ENCODE results near the gene PYURF. TPM values are rescaled to one million over a fixed set of nuclear protein-coding genes. Genes with fewer than 3 reads are reported as not detected.

Gene PYURF
- 71.7 TPM for polyA plus RNA-seq (2013, experiment 1 of 2)
- polyA plus RNA-seq (2013, experiment 2 of 2): 76.6 TPM

- Histone ChIP-seq H3K27me3 (ENCODE audit: control insufficient read depth in 1 of 2, insufficient read depth in 1 of 2, low read length in 2 of 2) (no peaks in the 10 kb centered on the region), H3K4me2 (ENCODE audit: low read length, poor library complexity, severe bottlenecking) (peak within 1 kb of the TSS; percentile 66), H3K79me1 (replicated peaks; ENCODE audit: low read length, poor library complexity, severe bottlenecking) (peaks cover 13% of the 10 kb centered on the region), H3K4me1 (ENCODE audit: control insufficient read depth, insufficient read depth, low read depth, low read length) (peaks cover 2% of the 10 kb centered on the region), H3K9me3 (ENCODE audit: control insufficient read depth, low read length) (no peaks in the 10 kb centered on the region), H2AK5ac (ENCODE audit: low read length, severe bottlenecking) (no peak within 1 kb of the TSS), H3K4ac (ENCODE audit: low read depth in 1 of 2, low read length in 2 of 2) (peak within 1 kb of the TSS in 1 of 2 experiments; percentile 96), H4K91ac (ENCODE audit: low read length) (peak within 1 kb of the TSS; percentile 74), H2BK12ac (ENCODE audit: low read length in 2 of 2) (peak within 1 kb of the TSS; percentile 18 to 42), H2BK120ac (ENCODE audit: low read depth, low read length) (peak within 1 kb of the TSS; percentile 1), H3K4me3 (ENCODE audit: insufficient read depth in 1 of 2, low read depth in 1 of 2, low read length in 2 of 2) (peak within 1 kb of the TSS; percentile 84 to 95), H3K23ac (ENCODE audit: low read length in 2 of 2) (peak within 1 kb of the TSS in 1 of 2 experiments; percentile 66), H4K8ac (ENCODE audit: low read length) (peak within 1 kb of the TSS; percentile 95), H2AFZ (ENCODE audit: low read depth, low read length) (peak within 1 kb of the TSS; percentile 75), H2BK5ac (ENCODE audit: low read depth, low read length, poor library complexity, severe bottlenecking) (peak within 1 kb of the TSS; percentile 83), H3K9ac (ENCODE audit: low read length) (peak within 1 kb of the TSS; percentile 96), H2BK15ac (ENCODE audit: low read depth, poor library complexity, severe bottlenecking) (peak within 1 kb of the TSS; percentile 64), H3K14ac (ENCODE audit: low read length in 2 of 2) (peak within 1 kb of the TSS in 1 of 2 experiments; percentile 97), H3K36me3 (ENCODE audit: control insufficient read depth in 1 of 2, insufficient read depth in 2 of 2, low read depth in 1 of 2, low read length in 2 of 2) (peaks cover 0 to 22% of the 10 kb centered on the region in 2 experiments), H3K18ac (ENCODE audit: low read depth in 1 of 2, low read length in 2 of 2) (peak within 1 kb of the TSS; percentile 82 to 89), H3K27ac (ENCODE audit: low read length, poor library complexity, severe bottlenecking) (peak within 1 kb of the TSS; percentile 71)
- DNase-seq: peak; percentile 97
- 1% methylated on average over 65 of the region's 68 CpGs for WGBS
These were observed at the start of gene PYURF for GRCh38 chr4:88523325-88524129. PYURF (minus strand) TSS chr4:88523776; CDS start chr4:88523700, 76 bp downstream.

- Histone ChIP-seq H2BK15ac (ENCODE audit: low read depth, poor library complexity, severe bottlenecking) (no peak overlapping the region), H3K4me3 (ENCODE audit: insufficient read depth in 1 of 2, low read depth in 1 of 2, low read length in 2 of 2) (no peak overlapping the region), H3K4me1 (ENCODE audit: control insufficient read depth, insufficient read depth, low read depth, low read length) (peaks cover 4% of the 10 kb centered on the region), H2BK120ac (ENCODE audit: low read depth, low read length) (no peak overlapping the region), H4K91ac (ENCODE audit: low read length) (no peak overlapping the region), H2AFZ (ENCODE audit: low read depth, low read length) (no peak overlapping the region), H3K27me3 (ENCODE audit: control insufficient read depth in 1 of 2, insufficient read depth in 1 of 2, low read length in 2 of 2) (no peaks in the 10 kb centered on the region), H3K9ac (ENCODE audit: low read length) (no peak overlapping the region), H3K27ac (ENCODE audit: low read length, poor library complexity, severe bottlenecking) (no peak overlapping the region), H3K4ac (ENCODE audit: low read depth in 1 of 2, low read length in 2 of 2) (no peak overlapping the region), H3K23ac (ENCODE audit: low read length in 2 of 2) (no peak overlapping the region), H3K9me3 (ENCODE audit: control insufficient read depth, low read length) (no peaks in the 10 kb centered on the region), H3K18ac (ENCODE audit: low read depth in 1 of 2, low read length in 2 of 2) (no peak overlapping the region), H4K8ac (ENCODE audit: low read length) (no peak overlapping the region), H2AK5ac (ENCODE audit: low read length, severe bottlenecking) (no peak overlapping the region), H3K14ac (ENCODE audit: low read length in 2 of 2) (no peak overlapping the region), H3K4me2 (ENCODE audit: low read length, poor library complexity, severe bottlenecking) (no peak overlapping the region), H3K79me1 (replicated peaks; ENCODE audit: low read length, poor library complexity, severe bottlenecking) (no peaks in the 10 kb centered on the region), H2BK12ac (ENCODE audit: low read length in 2 of 2) (no peak overlapping the region), H3K36me3 (ENCODE audit: control insufficient read depth in 1 of 2, insufficient read depth in 2 of 2, low read depth in 1 of 2, low read length in 2 of 2) (no peaks in the 10 kb centered on the region), H2BK5ac (ENCODE audit: low read depth, low read length, poor library complexity, severe bottlenecking) (no peak overlapping the region)
- DNase-seq: no peak
These were observed 46.4 kb upstream of the PYURF start for GRCh38 chr4:88570001-88570400.

GRCh38 chr4:88567591-88567990, 44.0 kb upstream of the PYURF start:
- WGBS: no CpG with 5 or more reads among the region's 1 CpG
- peaks cover 4% of the 10 kb centered on the region for H3K4me1 ChIP-seq (ENCODE audit: control insufficient read depth, insufficient read depth, low read depth, low read length)

GRCh38 chr4:88549815-88550214, 26.2 kb upstream of the PYURF start:
- no peak overlapping the region for H2BK5ac ChIP-seq (ENCODE audit: low read depth, low read length, poor library complexity, severe bottlenecking)
- H3K4me3 ChIP-seq (ENCODE audit: insufficient read depth in 1 of 2, low read depth in 1 of 2, low read length in 2 of 2): no peak overlapping the region
- no peak overlapping the region for H3K4me2 ChIP-seq (ENCODE audit: low read length, poor library complexity, severe bottlenecking)
- DNase-seq: no peak
- no peaks in the 10 kb centered on the region for H3K79me1 ChIP-seq (replicated peaks; ENCODE audit: low read length, poor library complexity, severe bottlenecking)
- no peak overlapping the region for H3K4ac ChIP-seq (ENCODE audit: low read depth in 1 of 2, low read length in 2 of 2)
- no peak overlapping the region for H2BK120ac ChIP-seq (ENCODE audit: low read depth, low read length)
- no peak overlapping the region for H3K14ac ChIP-seq (ENCODE audit: low read length in 2 of 2)
- no peaks in the 10 kb centered on the region for H3K9me3 ChIP-seq (ENCODE audit: control insufficient read depth, low read length)
- H3K36me3 ChIP-seq (ENCODE audit: control insufficient read depth in 1 of 2, insufficient read depth in 2 of 2, low read depth in 1 of 2, low read length in 2 of 2): no peaks in the 10 kb centered on the region
- no peaks in the 10 kb centered on the region for H3K4me1 ChIP-seq (ENCODE audit: control insufficient read depth, insufficient read depth, low read depth, low read length)
- no peak overlapping the region for H2BK12ac ChIP-seq (ENCODE audit: low read length in 2 of 2)
- H4K91ac ChIP-seq (ENCODE audit: low read length): no peak overlapping the region
- no peak overlapping the region for H2AK5ac ChIP-seq (ENCODE audit: low read length, severe bottlenecking)
- no peak overlapping the region for H2BK15ac ChIP-seq (ENCODE audit: low read depth, poor library complexity, severe bottlenecking)
- H3K27me3 ChIP-seq (ENCODE audit: control insufficient read depth in 1 of 2, insufficient read depth in 1 of 2, low read length in 2 of 2): no peaks in the 10 kb centered on the region
- H3K27ac ChIP-seq (ENCODE audit: low read length, poor library complexity, severe bottlenecking): no peak overlapping the region
- 89% methylated on average over 6 of the region's 7 CpGs for WGBS
- no peak overlapping the region for H3K18ac ChIP-seq (ENCODE audit: low read depth in 1 of 2, low read length in 2 of 2)
- H3K9ac ChIP-seq (ENCODE audit: low read length): no peak overlapping the region
- no peak overlapping the region for H3K23ac ChIP-seq (ENCODE audit: low read length in 2 of 2)
- no peak overlapping the region for H2AFZ ChIP-seq (ENCODE audit: low read depth, low read length)
- no peak overlapping the region for H4K8ac ChIP-seq (ENCODE audit: low read length)

More at GRCh38 chr4:88567591-88567990, 44.0 kb upstream of the PYURF start:
- H3K4me3 ChIP-seq (ENCODE audit: insufficient read depth in 1 of 2, low read depth in 1 of 2, low read length in 2 of 2): no peak overlapping the region
- H4K91ac ChIP-seq (ENCODE audit: low read length): no peak overlapping the region
- H3K18ac ChIP-seq (ENCODE audit: low read depth in 1 of 2, low read length in 2 of 2): no peak overlapping the region
- no peaks in the 10 kb centered on the region for H3K9me3 ChIP-seq (ENCODE audit: control insufficient read depth, low read length)
- H3K4ac ChIP-seq (ENCODE audit: low read depth in 1 of 2, low read length in 2 of 2): no peak overlapping the region
- no peak overlapping the region for H3K9ac ChIP-seq (ENCODE audit: low read length)
- no peak overlapping the region for H3K14ac ChIP-seq (ENCODE audit: low read length in 2 of 2)
- no peak overlapping the region for H3K27ac ChIP-seq (ENCODE audit: low read length, poor library complexity, severe bottlenecking)
- H2BK120ac ChIP-seq (ENCODE audit: low read depth, low read length): no peak overlapping the region
- H3K23ac ChIP-seq (ENCODE audit: low read length in 2 of 2): no peak overlapping the region
- H2BK15ac ChIP-seq (ENCODE audit: low read depth, poor library complexity, severe bottlenecking): no peak overlapping the region
- no peaks in the 10 kb centered on the region for H3K36me3 ChIP-seq (ENCODE audit: control insufficient read depth in 1 of 2, insufficient read depth in 2 of 2, low read depth in 1 of 2, low read length in 2 of 2)
- no peak overlapping the region for H2BK12ac ChIP-seq (ENCODE audit: low read length in 2 of 2)
- H3K4me2 ChIP-seq (ENCODE audit: low read length, poor library complexity, severe bottlenecking): no peak overlapping the region
- H2AK5ac ChIP-seq (ENCODE audit: low read length, severe bottlenecking): no peak overlapping the region
- H2AFZ ChIP-seq (ENCODE audit: low read depth, low read length): no peak overlapping the region
- DNase-seq: no peak
- no peaks in the 10 kb centered on the region for H3K27me3 ChIP-seq (ENCODE audit: control insufficient read depth in 1 of 2, insufficient read depth in 1 of 2, low read length in 2 of 2)
- no peaks in the 10 kb centered on the region for H3K79me1 ChIP-seq (replicated peaks; ENCODE audit: low read length, poor library complexity, severe bottlenecking)
- no peak overlapping the region for H2BK5ac ChIP-seq (ENCODE audit: low read depth, low read length, poor library complexity, severe bottlenecking)
- H4K8ac ChIP-seq (ENCODE audit: low read length): no peak overlapping the region

Data from mesenchymal stem cell (in vitro differentiated cells and primary cell).